GM18508 (cell line): Measurements from ENCODE around the gene SFXN2.

Source experiments
- ATAC-seq: cut with Tn5 transposase; IDR thresholded peaks from one replicate; pipeline ENCODE4 v1.9.1; 2021; ENCODE audit warnings: moderate number of reproducible peaks; ENCODE audit not compliant: insufficient read depth, unreplicated experiment

Gene SFXN2

DNA sequence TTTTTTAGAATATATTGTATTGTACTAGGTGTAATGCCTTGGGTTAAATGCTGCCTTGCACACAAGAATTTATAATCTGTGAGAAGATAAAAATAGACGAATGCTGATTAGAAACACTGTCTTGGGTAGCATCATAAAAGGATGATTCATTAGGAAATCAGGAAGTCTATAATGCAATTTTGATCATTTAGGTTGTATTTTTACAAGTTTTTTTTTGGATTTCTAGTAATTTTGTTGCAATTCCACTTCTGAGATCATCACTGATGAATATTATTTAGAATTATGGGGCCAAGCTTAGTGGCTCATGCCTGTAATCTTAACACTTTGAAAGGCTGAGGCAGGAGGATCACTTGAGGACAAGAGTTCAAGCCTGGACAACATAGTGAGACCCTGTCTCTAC is 58.9 kb downstream of the SFXN2 start:
- ATAC-seq, result no peak

DNA sequence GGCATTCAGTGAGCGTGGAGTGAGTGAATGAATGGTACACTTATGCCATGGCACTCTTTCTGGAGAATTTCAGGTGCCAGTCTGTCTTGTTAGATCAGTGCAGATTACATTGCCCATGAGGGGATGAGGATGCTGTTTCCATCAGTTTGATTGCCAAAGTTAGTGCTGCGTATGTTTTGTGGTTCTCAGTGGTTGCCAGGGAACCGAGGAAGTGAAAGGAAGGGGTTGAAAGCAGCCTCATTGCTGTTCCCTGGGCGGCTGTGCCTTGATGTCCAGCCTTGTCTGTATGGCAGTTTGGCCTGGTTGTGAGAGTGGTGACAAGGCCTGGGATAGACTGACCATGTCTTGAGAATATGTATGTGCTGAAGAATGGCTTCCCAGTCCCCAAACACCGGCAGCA is 59.5 kb downstream of the SFXN2 start:
- no peak for ATAC-seq

DNA sequence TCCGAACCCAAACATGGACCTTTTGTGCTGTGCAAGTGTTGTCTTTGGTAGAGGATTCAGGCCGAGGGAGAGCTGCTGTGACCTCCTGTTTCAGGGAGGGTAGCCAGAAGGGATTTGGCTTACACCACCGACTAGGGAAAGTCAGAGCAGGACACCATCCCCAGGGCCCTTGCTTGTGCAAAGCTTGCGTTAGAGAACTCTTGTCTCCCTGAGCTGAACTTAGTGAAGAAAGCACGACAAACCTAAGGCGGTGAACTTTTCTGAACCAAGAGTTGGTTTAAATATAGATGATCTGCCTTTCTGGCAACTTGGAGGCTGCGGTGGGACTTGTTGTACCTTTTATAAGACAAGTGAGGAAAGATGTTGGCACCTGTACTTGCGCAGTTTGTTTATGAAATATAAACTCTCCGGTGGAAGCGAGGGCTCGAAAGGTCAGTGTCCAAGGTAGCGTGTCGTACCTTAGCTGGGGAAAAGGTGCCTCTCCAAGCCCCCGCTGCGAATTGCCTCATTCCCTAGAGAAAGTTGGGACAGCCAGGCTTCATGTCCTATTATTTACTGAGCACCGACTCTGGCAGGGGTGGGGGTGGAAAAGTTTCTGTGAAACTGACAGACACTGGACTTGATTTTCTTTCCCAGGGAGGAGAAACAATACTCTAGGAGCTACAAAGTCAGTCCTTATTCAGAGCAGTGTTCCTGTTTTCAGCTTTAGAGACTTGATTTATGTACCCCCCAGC is 60.9 kb downstream of the SFXN2 start:
- ATAC-seq, result no peak

DNA sequence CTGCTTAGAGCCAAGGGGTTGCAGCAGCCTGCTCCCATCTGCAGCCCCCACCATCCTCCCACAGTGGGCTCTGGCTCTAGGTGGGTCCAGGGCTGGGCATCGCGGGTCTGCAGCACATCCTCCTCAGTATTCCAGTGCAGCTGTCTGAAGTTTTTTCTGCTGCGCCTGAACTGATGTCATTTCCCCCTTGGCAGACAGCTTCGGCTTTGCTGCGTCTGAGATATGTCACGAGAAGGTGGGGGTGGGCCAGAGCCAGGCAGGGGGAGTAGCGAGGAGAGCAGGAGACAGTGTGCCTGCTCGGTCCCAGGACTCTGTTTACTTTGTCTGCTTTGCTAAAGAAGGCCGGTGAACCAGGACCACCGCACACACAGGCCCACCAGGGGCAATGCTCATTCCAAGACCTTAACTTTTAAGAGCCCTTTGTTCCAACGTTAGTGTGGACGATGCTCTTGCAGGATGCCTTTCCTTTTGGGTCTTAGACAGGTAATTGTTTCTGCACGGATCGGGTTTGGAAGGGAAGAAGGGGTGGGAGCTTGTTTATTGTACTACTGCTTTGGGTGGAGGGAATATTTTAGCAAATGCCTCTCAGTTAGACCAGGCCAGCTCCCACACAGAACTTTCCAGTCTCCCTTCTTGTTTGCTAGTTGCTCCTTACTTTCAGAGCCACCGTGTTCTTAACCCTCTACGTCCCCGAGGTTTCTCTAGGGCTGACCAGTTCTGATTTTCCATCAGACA is 61.7 kb downstream of the SFXN2 start:
- ATAC-seq, result no peak

DNA sequence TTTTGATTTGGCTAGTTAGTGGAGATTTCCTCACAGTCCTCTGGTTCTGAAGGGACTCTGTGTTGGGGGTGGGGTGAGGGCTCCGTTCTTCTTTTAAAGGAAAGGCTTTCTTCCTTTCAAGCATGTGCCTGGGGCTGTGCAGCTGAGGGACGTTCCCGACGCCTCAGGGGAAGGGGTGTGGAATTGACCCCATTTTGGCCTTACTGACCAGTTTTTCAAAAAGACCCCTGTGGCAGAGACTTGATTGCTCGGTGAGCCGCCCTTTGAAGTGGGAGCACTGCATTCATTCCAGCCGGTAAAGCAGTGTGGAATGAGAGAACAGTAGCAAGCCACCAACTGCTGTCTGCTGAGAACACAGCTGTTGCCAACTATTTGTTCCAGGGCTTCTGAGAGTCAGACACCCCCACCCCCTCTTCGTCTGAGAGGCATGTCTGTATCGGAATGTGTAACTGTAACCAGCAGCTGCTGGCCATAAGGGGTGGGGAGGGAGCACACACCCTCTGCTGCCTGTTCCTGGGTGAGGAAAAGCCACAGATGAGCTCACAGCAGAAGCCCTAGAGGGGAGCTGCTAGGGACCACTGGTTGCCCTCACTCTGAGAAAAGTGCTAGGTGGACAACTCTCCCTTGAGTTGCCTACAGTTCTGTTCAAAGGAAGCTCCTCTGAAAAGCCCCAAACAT is 62.5 kb downstream of the SFXN2 start:
- ATAC-seq, result no peak

DNA sequence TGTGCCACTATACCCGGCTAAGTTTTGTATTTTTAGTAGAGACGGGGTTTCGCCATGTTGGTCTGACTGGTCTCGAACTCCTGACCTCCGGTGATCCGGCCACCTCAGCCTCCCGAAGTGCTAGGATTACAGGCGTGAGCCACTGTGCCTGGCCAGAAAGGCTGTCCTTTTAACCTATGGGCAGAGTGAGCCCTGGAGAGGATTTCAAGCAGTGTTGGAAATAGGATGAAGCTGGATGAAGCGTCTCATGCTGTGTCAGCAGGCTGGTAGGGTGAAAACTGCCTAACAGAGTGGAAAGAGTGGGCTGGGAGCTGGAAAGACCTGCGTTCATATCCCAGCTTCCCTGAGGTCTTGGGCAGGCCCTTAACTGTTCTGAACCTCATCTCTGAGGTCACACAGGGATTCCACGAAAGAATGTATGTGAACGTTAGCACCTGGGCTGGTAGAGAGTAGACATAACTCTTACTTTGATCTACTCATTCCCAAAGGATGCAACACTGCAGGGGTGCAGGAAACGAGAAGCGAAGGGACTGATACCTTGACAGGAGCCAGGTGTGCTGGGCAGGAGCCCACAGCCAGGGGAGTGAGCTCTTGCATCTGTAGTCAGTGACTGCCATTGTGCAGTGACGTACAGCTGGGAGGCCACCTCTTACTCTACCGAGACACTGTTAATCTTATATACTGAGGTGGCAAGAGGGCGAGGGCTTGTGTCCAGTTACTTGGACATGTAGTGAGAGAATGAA is 63.4 kb downstream of the SFXN2 start:
- no peak for ATAC-seq

DNA sequence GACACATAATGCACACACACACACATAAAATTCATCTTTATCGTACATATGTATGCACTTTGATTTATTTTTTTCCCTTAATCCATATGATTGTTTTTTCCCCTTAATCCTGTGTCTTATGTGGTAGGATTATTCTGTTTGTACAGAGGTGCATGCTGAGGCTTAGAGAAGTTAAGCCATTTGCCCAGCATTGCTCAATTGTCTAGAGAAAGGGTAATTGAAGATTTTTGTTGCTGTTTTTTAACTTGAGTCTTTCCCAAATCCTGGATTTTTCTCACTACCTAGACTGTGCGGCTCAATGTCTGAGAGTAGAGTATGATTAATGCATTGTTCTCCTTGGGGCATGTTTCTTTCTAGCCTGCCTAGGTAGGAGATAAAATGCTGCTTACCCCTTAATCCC is 64.3 kb downstream of the SFXN2 start:
- no peak for ATAC-seq

DNA sequence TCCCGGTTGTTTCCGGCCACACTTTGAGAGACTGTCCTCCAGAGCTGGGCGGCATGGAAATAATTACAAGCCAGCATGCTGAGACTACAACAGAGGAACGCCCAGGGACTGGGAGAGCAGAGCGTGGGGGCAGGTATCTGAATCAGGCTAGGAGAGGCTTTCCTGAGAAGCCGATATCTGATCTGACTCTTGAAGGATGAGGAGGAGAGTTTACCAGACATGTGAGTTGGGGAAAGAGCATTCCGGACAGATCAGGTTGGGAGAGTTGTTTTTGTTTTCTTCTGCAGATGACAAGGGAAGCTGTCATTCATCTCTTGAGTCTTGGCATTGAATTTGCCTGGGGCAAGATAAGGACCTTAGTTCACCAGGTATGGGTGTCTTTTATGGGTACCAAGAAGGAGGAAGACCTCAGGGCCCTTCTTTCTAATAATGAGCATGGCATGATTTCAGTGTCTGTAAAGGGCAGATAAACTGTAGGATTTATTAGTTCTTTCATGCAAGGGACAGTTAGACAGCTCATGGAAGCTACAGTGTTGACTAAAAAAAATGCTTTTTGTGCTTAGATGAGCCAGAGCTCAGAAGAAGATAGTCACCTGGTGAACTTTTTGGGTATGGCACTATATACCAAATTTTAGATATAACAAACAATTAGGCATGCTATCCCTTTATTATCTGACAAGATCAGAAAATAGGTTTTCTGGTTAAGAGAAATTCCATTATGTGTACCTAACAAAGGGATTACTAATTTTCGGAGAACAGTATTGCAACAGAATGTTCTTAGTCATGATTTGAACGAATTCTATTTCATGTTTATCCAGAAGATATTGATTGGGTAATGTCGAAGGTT is 65.5 kb downstream of the SFXN2 start:
- ATAC-seq, result no peak

DNA sequence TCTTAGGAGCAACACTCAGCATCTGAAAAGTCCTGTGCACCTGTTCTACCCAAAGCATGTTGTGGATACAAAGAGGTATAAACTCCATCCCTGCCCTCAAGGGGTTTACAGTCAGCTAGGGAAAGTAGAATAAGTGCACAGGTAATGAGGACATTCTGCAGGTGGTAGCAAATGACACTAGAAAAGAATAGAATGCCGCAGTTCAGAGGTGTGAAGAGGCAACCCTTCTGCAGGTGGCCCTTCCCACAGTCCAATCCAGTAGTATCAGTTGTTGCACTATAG is 66.0 kb downstream of the SFXN2 start:
- no peak for ATAC-seq

DNA sequence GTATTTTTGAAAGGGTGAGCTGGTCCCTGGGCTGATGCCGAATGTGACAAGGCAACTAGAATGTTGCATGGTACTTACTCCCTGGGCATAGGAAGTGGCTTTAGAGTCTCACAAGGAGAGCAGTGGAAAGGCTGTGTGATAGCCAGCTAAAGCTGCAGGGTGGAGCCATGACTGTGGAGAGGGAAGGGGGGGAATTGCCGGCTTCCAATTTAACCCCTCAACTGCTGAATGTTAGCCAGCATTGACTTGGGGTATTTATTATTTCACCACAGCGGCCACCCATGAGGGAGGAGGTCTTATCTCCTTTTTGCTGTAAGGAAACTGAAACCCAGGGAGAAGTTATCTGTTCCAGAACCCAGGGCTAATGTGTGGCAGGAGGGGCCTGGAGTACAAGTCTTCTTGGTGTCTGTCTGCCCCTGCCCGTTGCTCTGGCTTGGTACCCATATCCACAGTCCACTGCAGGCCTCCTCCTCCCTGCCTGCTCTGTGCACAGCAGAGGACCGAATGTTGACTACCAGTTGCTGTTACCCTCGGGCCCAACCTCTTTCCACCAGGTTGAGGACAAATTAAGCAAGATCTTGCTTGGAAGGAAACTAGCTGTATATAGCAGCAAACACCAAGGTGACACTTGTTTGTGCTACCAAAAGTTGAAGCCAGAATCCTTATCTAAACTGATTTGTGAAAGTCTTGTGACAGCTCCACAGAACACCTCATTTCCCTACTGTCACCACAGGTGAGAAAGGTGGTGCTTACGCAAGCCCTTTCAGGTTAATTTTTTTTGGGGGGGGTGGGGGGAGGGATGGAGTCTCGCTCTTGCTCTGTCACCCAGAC is 66.9 kb downstream of the SFXN2 start:
- no peak for ATAC-seq

DNA sequence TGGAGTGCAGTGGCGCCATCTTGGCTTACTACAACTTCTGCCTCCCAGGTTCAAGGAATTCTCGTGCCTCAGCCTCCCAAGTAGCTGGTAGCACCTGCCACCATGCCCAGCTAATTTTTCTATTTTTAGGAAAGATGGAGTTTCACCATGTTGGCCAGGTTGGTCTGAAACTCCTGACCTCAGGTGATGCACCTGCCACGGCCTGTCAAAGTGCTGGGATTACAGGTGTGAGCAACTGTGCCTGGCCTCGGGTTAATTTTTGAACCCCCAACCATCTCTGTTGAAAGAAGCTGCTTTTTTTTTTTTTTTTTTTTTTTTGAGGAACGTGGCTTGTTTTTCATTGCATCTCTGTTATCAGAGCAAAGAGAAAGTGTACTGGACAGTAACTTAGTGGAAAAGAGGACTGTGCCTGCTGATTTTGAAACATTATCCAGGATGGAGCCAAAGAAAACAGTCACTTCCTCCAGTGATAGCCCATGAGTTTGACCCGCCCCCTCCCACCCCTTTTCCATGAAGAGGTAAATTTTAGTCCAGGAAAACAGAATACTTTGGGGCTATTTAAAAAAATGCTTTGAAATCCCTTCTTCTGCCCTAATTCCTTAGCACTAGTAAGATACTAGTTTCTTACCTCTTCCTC is 67.6 kb downstream of the SFXN2 start:
- ATAC-seq, result no peak

DNA sequence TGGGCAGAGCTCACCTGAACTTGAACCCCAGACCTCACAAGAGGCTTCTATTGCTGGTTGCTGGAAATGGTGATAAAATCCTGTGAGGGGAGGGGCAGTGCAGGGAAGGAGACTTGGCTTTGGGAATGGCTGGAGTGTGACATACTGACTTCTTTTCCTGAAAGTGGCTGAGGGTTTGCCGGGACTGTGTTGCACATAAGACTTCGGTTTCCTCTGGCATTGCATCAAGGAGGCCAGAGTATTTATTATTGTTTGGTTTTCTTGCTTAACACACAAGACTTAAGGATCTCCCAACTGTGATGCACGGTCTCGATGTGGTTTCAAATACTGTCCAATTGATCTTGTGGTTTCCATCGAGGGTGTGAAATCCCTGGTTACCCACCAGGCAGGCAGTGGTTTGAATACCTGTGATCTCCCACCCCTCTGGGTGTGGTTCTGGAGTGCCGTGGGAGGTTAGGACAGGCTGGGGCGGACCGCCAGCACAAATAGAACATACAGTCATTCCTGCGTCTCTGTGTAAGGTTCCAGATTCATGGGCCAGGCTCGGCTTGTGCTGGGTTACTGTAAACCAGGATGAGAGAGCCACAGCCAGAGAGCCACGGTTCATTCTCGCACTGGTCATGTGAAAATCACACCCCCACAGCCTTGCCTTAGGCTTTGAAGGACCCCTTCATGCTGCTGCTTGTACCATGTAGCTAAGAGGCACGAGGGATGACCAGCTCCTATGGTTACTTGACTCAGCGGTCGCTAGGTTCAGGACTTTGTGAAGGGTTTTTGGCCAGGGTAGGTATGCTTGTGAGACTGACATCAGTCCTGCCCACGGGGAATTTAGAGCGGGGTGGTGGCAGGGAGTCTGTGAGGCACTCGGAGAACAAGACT is 68.5 kb downstream of the SFXN2 start:
- no peak for ATAC-seq

DNA sequence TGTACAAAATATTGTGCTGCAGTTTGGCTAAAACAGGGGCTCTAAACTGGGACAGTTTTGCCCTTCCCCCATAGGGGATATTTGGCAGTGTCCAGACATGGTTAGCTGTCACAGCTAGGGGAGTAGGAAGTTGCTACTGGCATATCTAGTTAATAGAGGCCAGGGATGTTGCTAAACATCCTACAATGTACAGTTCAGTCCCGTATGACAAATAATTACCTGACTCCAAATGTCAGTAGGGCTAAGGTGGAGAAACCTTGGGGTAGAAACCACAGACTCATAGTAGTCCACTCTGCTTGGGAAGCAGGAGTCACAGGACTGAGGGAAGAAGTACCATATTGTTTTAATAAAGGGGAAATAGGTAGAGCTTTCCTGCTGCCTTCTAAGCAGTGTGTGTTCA is 69.1 kb downstream of the SFXN2 start:
- no peak for ATAC-seq

- no peak for ATAC-seq
Measured at GRCh38 chr10:102785818-102786217, 71.4 kb downstream of the SFXN2 start.

DNA sequence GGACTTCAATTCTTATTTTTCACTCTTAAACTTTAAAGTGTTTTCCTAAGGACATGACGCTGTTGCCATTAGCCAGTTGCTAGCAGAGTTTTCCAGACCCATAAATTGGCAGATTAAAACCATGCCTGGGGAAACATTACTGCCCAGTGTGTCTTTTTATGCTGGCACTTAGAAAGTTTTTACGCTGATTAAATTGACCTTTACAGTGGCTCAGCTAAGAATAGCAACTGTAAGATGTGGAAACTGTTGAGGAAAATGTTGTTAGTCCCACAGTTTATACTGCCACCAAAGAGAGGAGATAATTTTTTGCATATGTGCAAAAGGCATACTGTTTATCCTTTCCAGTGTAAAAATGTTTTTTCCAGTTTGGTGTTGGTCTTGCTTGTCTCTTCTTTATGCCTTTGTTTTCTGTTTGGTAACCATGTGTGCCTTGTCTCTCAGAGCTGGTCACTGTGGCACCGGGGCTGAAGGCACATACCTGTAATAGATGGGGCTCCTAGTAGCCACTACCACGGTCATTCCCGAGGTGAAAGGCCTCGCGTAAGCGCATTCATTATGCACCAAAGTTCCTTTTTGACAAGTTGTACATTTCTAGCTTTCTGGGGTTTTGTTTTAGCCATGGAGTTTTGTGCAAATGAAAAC is 77.4 kb downstream of the SFXN2 start:
- no peak for ATAC-seq
